HG03378 (cell line): ENCODE results near the gene BICRA.

Source experiments
- ATAC-seq: cut with Tn5 transposase; IDR thresholded peaks from one replicate; pipeline ENCODE4 v1.9.1; 2021; ENCODE audit warnings: mild to moderate bottlenecking, moderate library complexity; ENCODE audit not compliant: unreplicated experiment

BICRA gene

GRCh38 chr19:47686679-47687450, 77.9 kb downstream of the BICRA start:
- ATAC-seq: no peak

DNA sequence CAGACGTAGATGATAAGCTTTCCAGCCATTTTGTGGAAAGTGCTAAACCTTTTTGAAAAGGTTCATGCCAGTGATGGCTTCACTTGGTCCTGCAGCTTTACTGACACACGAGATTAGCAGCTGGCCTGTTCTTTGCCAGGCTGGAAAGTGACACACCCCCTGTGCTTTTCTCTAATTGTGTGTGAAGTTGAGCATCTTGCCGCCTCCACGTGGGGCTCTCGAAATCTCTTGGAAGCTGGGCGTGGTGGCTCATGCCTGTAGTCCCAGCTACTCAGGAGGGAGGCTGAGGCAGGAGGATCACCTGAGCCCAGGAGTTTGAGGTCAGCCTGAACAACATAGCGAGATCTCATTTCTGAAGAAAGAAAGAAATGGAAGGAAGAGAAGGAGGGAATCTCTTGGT, 79.0 kb downstream of the BICRA start:
- no peak for ATAC-seq

DNA sequence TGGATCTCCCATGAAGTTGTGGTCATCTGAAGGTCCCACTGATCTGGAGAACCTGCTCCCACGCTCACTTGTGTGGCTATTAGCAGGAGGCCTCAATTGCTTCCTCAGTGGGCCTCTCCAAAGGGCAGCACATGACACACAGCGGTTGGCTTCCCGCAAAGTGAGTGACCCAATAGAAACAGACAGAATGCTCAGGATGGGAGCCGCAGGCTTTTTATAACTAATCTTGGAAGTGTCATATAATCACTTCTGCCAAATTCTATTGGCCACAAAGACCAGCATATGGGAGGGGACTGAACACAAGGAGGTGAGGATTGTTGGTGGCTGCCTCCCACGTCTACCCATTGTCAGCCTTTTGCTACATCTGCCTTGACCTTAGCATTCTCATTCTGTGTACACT, 82.2 kb downstream of the BICRA start:
- no peak for ATAC-seq

- ATAC-seq: no peak
These were observed 82.8 kb downstream of the BICRA start for GRCh38 chr19:47691782-47692181.

GRCh38 chr19:47693489-47693888, 84.6 kb downstream of the BICRA start:
- no peak for ATAC-seq

DNA sequence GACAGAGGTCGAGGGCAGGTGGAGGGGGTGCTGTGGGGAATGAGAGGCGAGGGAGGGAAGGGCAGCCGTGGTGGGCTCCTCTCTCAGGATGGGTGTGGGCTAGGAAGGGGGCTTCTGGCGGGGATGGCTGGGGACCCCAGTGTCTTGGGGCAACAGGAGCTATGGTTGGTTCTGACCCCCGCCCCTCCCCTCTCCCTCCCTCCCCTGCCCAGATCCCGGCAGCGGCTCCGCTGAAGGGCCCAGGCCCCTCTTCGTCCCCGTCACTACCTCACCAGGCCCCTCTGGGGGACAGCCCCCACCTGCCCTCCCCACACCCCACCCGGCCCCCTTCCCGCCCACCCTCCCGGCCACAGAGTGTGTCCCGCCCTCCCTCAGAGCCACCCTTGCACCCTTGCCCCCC, 85.0 kb downstream of the BICRA start:
- no peak for ATAC-seq

DNA sequence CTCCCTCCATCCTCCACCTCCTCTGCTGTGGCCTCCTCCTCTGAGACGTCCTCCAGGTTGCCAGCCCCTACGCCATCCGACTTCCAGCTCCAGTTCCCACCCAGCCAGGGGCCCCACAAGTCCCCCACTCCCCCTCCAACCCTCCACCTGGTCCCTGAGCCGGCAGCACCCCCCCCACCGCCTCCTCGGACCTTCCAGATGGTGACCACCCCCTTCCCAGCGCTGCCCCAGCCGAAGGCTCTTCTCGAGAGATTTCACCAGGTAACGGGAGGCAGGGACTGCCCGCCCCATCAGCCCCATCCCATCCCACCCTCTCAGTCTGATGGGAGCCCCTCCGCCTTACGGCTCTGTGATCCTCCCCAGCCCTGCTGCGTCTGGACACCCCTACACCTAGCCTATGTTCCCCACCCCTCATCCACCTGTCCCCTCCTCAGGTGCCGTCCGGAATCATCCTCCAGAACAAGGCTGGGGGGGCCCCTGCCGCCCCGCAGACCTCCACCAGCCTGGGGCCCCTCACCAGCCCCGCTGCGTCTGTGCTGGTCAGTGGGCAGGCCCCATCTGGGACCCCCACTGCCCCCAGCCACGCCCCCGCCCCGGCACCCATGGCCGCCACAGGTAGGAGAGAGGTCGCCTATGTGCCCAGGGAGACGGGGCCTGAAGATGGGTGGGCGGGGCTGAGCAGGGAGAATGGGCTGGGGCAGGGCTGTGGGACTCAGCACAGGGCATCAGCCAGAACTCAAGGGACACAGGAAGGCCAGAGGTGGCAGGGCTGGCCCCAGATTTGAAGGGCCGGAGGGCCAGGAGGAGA, 85.7 kb downstream of the BICRA start:
- no peak for ATAC-seq

DNA sequence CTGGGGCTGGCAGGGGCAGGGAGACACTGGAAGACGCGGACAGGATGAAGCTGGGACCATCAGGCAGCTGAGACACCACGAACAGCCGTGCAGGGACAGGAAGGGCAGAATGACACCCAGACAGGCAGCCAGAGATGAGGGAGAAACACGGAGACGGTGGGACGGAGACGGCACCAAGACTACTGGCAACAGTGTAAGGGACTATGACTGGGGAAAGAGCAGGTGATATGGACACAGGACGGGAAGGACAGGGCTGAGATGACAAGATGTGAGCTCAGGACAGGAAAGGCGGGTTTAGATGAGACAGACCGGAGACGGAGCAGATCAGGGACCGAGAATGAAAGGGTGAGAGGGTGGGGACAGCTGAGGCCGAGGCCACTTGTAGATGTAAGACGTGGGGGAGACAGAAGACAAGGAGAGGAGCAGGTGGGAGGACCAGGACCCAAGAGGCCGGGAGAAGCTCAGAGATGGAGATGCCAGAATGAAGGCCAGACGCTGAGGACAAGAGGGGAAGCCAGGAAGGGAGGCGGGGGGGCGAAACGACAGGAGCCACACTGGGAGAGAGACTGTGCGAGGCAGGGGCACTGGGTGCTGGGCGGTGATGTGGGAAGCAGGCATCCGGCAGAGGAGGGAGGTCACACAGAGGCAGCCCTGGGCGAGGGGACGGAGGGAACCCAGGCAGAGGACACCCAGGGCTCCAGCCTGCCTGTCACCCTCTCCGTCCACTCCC, 86.8 kb downstream of the BICRA start:
- ATAC-seq: no peak

- no peak for ATAC-seq
These were observed 87.7 kb downstream of the BICRA start for GRCh38 chr19:47696635-47697034.

DNA sequence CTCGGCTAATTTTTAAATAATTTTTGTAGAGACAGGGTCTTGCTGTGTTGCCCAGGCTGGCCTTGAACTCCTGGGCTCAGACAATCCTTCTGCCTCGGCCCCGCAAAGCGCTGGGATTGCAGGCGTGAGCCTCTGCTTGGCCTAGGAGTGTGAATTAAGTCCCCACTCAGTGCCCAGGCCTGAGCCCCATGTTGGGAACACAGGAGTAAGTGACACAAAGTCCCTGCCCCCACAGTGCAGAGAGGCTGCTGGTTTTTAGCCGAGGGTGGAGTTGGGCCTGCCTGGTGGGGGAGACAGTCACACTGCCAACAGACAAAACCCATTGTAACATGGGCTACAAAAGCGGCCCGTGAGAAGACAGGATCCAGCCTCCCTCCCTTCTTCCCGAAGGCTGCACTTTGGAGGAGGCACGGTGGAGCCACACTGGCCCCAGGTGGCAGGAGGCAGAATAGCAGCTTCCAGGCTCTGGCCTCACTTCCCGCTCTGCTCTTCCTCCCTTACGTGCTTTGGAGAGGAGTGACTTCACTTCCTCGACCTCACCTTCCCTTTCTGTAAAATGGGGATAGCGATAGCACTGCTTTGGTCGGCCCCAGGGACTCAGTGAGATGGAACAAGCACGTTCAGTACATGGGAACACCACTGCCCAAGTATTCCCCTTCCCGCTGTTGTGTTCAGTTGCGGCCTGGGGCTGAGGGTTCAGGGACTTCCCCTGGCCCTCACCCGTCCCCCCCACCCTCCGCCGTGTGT, 89.1 kb downstream of the BICRA start:
- no peak for ATAC-seq

DNA sequence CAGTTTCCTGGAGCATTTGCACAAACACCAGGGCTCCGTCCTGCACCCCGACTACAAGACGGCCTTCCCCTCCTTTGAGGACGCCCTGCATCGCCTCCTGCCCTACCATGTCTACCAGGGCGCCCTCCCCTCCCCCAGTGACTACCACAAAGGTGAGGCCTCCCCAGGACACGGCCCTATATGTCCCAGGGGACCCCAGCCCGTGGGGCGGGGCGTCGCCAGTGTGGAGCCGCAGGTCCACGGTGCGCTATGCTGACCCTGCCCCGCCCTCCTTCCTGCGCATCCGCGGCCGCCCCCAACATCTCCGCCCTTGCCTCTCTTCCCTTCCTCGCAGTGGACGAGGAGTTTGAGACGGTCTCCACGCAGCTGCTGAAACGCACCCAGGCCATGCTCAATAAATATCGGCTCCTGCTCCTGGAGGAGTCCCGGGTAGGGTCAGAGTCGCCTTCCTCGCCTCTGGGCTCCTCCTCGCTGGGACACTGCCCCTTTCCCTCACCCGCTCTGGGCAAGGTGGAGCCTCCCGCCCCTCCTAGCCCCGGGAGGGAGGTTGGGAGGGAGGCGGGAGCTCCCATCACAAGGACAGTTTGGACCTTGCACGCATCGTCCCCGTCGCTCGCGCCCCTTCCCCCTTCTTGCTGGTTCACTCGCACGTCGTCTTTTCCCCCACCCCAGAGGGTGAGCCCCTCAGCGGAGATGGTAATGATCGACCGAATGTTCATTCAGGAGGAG, 89.9 kb downstream of the BICRA start:
- no peak for ATAC-seq

- no peak for ATAC-seq
These were observed 90.5 kb downstream of the BICRA start for GRCh38 chr19:47699360-47699917.

DNA sequence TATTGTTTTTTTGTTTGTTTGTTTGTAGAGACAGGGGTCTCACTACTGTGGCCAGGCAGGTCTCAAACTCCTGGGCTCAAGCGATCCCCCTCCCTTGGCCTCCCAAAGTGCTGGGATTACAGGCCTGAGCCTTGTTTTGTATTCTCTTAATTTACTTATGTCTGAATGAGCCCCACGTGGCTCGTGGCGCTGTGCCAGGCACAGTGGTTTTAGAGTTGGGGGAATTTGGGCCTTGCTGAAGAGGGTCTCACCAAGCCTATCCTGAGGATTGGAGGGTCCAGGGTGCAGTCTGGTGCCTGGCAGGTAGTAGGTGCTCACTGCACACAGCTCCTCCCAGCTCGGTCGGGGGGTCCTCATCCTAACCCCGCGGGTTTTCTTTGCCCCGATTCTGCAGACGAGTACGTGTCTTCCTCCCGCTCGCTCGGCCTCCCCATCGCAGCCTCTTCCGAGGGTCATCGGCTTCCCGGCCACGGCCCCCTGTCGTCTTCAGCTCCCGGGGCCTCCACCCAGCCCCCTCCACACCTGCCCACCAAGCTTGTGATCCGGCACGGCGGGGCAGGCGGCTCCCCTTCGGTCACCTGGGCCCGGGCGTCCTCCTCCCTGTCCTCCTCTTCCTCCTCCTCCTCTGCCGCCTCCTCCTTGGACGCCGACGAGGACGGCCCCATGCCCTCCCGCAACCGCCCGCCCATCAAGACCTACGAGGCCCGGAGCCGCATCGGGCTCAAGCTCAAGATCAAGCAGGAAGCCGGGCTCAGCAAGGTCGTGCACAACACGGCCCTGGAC, 92.2 kb downstream of the BICRA start:
- ATAC-seq: no peak

DNA sequence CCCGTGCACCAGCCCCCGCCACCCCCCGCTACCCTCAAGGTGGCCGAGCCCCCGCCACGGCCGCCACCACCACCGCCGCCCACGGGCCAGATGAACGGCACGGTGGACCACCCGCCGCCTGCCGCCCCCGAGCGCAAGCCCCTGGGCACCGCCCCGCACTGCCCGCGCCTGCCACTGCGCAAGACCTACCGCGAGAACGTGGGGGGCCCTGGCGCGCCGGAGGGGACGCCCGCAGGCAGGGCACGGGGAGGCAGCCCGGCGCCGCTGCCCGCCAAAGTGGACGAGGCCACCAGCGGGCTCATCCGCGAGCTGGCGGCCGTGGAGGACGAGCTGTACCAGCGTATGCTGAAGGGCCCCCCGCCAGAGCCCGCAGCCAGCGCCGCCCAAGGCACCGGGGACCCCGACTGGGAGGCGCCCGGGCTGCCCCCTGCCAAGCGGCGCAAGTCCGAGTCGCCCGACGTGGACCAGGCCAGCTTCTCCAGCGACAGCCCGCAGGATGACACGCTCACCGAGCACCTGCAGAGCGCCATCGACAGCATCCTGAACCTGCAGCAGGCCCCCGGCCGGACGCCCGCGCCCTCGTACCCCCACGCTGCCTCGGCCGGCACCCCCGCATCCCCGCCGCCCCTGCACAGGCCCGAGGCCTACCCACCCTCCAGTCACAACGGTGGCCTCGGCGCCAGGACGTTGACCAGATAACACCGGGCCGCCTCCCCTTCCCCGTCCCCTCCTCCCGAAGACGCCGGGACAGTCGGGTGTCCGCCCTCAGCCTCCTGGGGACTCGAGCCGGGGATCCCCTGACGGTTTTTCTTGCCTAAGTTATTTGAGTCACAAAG, 93.0 kb downstream of the BICRA start:
- ATAC-seq: no peak

DNA sequence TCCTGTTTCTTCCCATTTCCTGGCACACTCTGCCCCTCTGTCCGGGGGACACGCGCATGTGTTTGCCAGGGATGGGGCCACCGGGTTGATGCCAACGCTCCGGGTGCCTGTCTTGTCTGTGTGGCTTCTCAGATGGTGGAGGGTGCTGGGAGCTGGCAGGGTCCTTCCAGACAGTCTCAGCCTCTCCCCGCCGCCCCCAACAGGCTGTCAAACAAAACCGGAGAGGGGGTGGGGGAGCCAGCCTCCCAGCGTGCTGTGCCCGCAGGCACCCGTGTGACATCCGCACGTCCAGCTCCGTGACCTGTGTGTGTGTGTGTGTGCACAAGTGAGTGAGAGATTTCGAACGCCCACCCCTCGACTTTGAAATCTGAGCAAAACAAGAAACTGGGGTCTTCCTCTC, 93.7 kb downstream of the BICRA start:
- no peak for ATAC-seq

DNA sequence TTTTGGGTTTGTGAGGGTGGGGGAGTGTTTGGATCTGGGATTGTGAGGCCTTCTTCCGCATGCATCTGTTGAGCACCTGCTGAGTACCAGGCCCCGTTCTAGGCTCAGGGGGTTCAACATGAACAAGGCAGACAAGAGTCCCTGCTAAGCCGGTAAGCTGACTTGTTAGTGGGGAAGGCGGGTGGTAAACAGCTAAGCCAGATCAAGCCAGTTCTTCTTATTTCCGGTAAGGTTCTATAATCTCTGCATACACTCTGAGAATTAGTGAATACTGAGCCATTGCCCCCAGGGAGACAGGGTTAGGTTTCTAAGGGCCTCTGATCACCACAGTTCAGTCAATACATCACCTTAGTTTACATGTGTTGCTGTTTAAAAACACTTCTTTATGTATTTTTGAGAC, 94.4 kb downstream of the BICRA start:
- no peak for ATAC-seq

DNA sequence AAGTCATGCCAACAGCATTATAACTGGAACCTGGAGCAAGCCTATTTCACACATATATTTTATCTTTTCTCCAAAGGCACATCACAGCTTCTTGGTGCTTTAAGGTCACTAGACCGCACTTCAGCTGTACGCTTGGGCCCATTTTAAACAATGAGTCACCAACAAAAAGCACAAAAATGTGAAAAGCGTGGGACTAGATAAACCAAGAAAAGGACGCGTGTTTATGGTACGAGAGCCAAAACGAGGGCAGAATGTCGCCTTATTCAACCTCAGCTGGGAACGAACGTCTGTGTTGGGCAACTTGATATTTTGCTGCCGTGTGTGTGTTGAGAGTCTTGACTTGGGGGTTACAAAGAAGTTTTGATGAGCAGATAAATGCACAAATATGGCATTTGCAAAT, 95.1 kb downstream of the BICRA start:
- no peak for ATAC-seq

- no peak for ATAC-seq
These were observed 95.7 kb downstream of the BICRA start for GRCh38 chr19:47704656-47705055.
